GM12865 (cell line): Measurements from ENCODE around the gene DPM2.

Experiments used
- DNase-seq: peaks from one replicate; pipeline ENCODE4 v3.0.0; 2010; ENCODE audit warnings: low read depth
- H3K4me3 ChIP-seq: 2 replicates; pipeline ENCODE4 v1.5.1; 2011; ENCODE audit warnings: mild to moderate bottlenecking, low read depth, low read length, control low read depth
- CTCF ChIP-seq: IDR thresholded peaks from 2 replicates; pipeline ENCODE4 v1.5.1; 2011; ENCODE audit warnings: low read length, control low read depth, low read depth, inconsistent platforms; ENCODE audit not compliant: insufficient read depth; ENCODE audit errors: missing control alignments

The DPM2 gene

GRCh38 chr9:127949827-127950512 lies 12.3 kb upstream of the DPM2 start:
- no peak for DNase-seq
- no peak overlapping the region for H3K4me3 ChIP-seq
- TF ChIP-seq CTCF, result no peak

DNA sequence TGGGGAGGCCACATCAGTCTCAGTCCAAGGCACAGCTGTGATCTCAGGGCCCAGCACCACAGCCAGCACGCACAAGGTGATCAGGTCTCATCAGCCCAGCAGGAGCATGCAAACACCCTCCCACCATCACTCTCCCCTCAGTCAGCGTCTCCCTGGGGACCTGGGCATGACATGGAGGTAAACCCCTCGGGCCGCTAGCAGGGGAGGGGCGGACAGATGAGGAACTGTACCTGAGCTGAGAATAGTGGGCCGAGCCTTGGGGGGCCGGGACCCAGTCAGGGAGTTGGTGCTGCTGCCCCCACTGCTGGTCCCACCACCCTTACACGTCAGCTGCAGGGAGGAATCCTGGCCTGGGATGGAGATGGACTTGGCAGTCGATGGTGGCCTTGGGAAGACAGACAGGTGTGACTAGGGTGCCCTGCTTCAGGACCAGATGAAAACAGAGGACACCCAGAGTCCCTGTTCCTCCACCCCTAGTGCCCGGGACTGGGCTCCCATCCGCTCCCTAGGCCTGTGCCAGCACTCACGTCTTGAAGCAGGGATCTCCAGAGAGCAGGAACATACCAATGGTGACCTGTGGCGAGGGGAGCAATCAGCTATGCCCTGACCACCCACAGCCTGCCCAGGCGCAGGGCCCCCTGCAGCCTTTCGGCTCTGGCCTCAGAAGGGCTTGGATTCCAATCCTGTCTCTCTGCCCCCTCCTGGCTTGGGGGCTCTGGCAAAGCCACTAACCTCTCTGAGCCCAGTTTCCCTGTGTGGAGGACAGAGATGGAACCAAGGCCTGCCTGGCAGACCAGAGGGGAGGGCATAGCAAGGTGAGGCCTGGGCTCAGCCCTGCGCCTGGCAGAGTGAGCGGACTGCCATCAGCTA lies 10.4 kb upstream of the DPM2 start:
- no peak for TF ChIP-seq CTCF
- H3K4me3 ChIP-seq, result no peak overlapping the region
- DNase-seq, result no peak

GRCh38 chr9:127946728-127947127 lies 9.1 kb upstream of the DPM2 start:
- no peak overlapping the region for H3K4me3 ChIP-seq
- DNase-seq, result no peak
- no peak for TF ChIP-seq CTCF

GRCh38 chr9:127945942-127946341 lies 8.3 kb upstream of the DPM2 start:
- TF ChIP-seq CTCF, result no peak
- no peak for DNase-seq
- no peak overlapping the region for H3K4me3 ChIP-seq

GRCh38 chr9:127945338-127945737 lies 7.7 kb upstream of the DPM2 start:
- no peak overlapping the region for H3K4me3 ChIP-seq
- no peak for DNase-seq
- TF ChIP-seq CTCF, result no peak

DNA sequence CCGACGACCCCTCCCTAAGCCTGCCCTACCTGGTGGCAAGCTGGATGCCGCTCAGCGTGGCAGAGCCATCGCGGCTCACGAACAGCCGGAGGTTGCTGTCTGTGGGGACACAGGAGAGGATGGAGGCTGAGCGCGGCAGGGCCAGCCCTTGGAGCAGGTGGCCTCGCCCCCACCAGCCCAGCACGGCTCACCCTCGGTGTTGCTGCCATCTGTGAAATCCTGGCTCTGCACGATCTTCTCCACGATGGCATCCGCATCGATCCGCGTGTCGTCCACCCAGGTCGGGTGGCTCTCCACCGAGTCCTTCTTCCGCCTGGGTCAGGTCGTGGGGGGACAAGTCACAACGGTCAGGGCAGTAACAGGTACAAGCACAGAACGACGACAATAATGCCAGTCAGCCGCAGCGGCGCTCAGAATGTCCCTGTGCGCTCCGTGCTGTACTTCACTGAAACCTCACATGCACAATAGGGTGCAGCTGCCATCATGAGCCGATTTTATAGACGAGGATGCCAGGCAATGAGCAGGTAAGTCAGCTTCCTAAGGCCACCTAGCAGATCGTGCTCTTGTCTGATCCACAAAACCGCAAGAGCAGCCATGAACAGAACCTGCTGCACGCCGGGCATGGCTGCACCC lies 7.0 kb upstream of the DPM2 start:
- no peak for DNase-seq

More for the DNA sequence above, 7.0 kb upstream of the DPM2 start:
- H3K4me3 ChIP-seq, result no peak overlapping the region
- TF ChIP-seq CTCF, result no peak
